Neural progenitor cell (in vitro differentiated cells): ENCODE data around the gene FAM20A. TPM values are rescaled to one million over a fixed set of nuclear protein-coding genes. Genes with fewer than 3 reads are reported as not detected.

ENCODE experiments used
- DNase-seq: peaks from one replicate; pipeline ENCODE4 v3.0.0-alpha.2; 2016; ENCODE audit warnings: low spot score
- H2AFZ ChIP-seq: fragments of 200-600 bp; sonication (generic); replicated peaks from 2 replicates; pipeline ENCODE4 v1.6.1; 2016; ENCODE audit warnings: antibody characterized with exemption
- H3F3A ChIP-seq: fragments of 200-600 bp; sonication (generic); 2 replicates; pipeline ENCODE4 v1.6.1; 2016; ENCODE audit warnings: antibody characterized with exemption, low read depth
- H3K27ac ChIP-seq: fragments of 200-600 bp; sonication (generic); 2 replicates; pipeline ENCODE4 v1.5.1; 2016; ENCODE audit warnings: mild to moderate bottlenecking
- H3K27me3 ChIP-seq: fragments of 200-600 bp; sonication (generic); 2 replicates; pipeline ENCODE4 v1.6.1; 2016; ENCODE audit warnings: mild to moderate bottlenecking, moderate library complexity
- H3K36me3 ChIP-seq: fragments of 200-600 bp; sonication (generic); 2 replicates; pipeline ENCODE4 v1.5.1; 2016
- H3K4me1 ChIP-seq: fragments of 200-600 bp; sonication (generic); 2 replicates; pipeline ENCODE4 v1.6.1; 2016; ENCODE audit warnings: mixed run types
- H3K4me2 ChIP-seq: fragments of 200-600 bp; sonication (generic); 2 replicates; pipeline ENCODE4 v1.6.1; 2016
- H3K4me3 ChIP-seq: fragments of 200-600 bp; sonication (generic); 2 replicates; pipeline ENCODE4 v1.5.1; 2016
- H3K79me2 ChIP-seq: fragments of 200-600 bp; sonication (generic); 2 replicates; pipeline ENCODE4 v1.6.1; 2016; ENCODE audit warnings: low read depth
- H3K9ac ChIP-seq: fragments of 200-600 bp; sonication (generic); 2 replicates; pipeline ENCODE4 v1.6.1; 2016
- H3K9me3 ChIP-seq: fragments of 200-600 bp; sonication (generic); 2 replicates; pipeline ENCODE4 v1.5.1; 2016; ENCODE audit warnings: low read depth
- H4K20me1 ChIP-seq: fragments of 200-600 bp; sonication (generic); 2 replicates; pipeline ENCODE4 v1.6.1; 2016; ENCODE audit warnings: low read depth
- H3K27ac Mint-ChIP-seq: 3 replicates; pipeline ENCODE4 v1.8.0; 2021; ENCODE audit warnings: mixed read lengths
- H3K27me3 Mint-ChIP-seq: 2 replicates; pipeline ENCODE4 v1.8.0; 2022; ENCODE audit warnings: low read depth, mild to moderate bottlenecking, inconsistent platforms, moderate library complexity, mixed read lengths; ENCODE audit not compliant: insufficient read depth
- H3K36me3 Mint-ChIP-seq: 3 replicates; pipeline ENCODE4 v1.8.0; 2021; ENCODE audit warnings: mixed read lengths
- H3K4me1 Mint-ChIP-seq: 3 replicates; pipeline ENCODE4 v1.8.0; 2021; ENCODE audit warnings: mixed read lengths
- H3K4me3 Mint-ChIP-seq: 3 replicates; pipeline ENCODE4 v1.8.0; 2021; ENCODE audit warnings: mild to moderate bottlenecking, moderate library complexity, mixed read lengths
- H3K9me3 Mint-ChIP-seq: 3 replicates; pipeline ENCODE4 v1.8.0; 2020; ENCODE audit warnings: mixed read lengths
- CTCF ChIP-seq: fragments of 200-600 bp; sonication (generic); IDR thresholded peaks from 2 replicates; pipeline ENCODE4 v1.5.1; 2017; ENCODE audit warnings: antibody characterized with exemption, mild to moderate bottlenecking
- EZH2 ChIP-seq: fragments of 200-600 bp; sonication (generic); IDR thresholded peaks from 2 replicates; pipeline ENCODE4 v1.6.1; 2017; ENCODE audit warnings: antibody characterized with exemption, mild to moderate bottlenecking, moderate library complexity
- EZH2phosphoT487 ChIP-seq: fragments of 200-600 bp; sonication (generic); IDR thresholded peaks from 2 replicates; pipeline ENCODE4 v1.6.1; 2017; ENCODE audit warnings: antibody characterized with exemption
- total RNA-seq: library from RNA; depleted of rRNA; stranded (reverse); fragments of >200 nt; gene quantifications from 2 replicates; pipeline ENCODE4 v1.2.3, GENCODE V29; 2015; ENCODE audit warnings: low replicate concordance

The FAM20A gene
- total RNA-seq, 1 donor from 2014 or later, result 0.41 TPM

DNA sequence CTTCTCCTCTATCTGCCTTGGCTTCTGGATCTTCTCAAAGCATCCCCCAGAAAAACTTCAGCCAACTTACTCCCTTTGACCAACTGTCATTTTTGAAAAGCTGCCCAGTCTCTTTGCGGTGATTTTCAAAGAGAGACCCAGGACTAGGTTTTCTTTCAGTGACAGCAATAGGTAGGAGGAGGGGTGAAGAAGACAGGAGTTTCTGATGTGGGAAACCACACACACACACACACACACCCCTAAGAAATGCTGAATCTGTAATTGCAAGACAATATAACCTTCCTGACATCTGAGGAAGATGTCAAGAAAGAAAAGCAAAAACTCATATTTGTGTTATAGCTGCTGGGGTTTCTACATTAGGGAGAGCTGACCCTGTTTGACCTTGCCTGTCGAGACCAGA is 5.2 kb downstream of the FAM20A start:
- H3K9ac ChIP-seq, result no peak overlapping the region
- H4K20me1 ChIP-seq, result no peaks in the 10 kb centered on the region
- H3K4me2 ChIP-seq, result no peak overlapping the region
- no peak for DNase-seq
- Mint-ChIP-seq H3K36me3 (no peaks in the 10 kb centered on the region), H3K4me1 (peaks cover 5% of the 10 kb centered on the region), H3K27ac (no peak overlapping the region), H3K9me3 (no peaks in the 10 kb centered on the region), H3K27me3 (peaks cover 22% of the 10 kb centered on the region), H3K4me3 (no peak overlapping the region)
- H3K9me3 ChIP-seq, result no peaks in the 10 kb centered on the region
- H3K79me2 ChIP-seq, result no peaks in the 10 kb centered on the region
- H3K36me3 ChIP-seq, result no peaks in the 10 kb centered on the region
- H3K4me3 ChIP-seq, result no peak overlapping the region
- no peak overlapping the region for H2AFZ ChIP-seq
- H3K4me1 ChIP-seq, result no peaks in the 10 kb centered on the region
- peaks cover 30% of the 10 kb centered on the region for H3K27me3 ChIP-seq
- no peak overlapping the region for H3K27ac ChIP-seq
- H3F3A ChIP-seq, result no peaks in the 10 kb centered on the region
- TF ChIP-seq CTCF (no peak), EZH2phosphoT487 (no peak), EZH2 (no peak)

DNA sequence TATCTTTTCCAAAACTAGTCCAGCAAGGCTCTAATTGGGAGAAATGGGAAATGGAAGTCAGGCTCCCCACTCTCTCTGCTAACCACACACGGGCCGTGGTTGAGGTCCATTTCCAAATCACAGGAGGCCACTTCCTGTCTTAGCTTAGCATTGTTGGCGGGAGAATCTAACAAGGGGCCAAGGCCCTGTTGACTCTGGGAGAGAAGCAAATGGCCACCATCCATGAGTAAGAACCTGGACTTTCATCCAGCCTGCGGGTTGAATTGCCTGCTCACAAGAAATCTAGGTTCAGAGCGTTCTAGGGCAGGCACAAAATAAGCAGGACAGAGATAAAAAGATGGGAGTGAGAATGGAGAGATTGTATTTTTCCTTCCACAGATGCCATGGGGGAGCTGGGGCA is 5.7 kb downstream of the FAM20A start:
- Histone ChIP-seq H3K9ac (no peak overlapping the region), H3K9me3 (no peaks in the 10 kb centered on the region), H3K79me2 (no peaks in the 10 kb centered on the region), H3K4me1 (no peaks in the 10 kb centered on the region), H2AFZ (no peak overlapping the region), H3K27me3 (peaks cover 25% of the 10 kb centered on the region), H3F3A (no peaks in the 10 kb centered on the region), H3K4me2 (no peak overlapping the region), H3K36me3 (no peaks in the 10 kb centered on the region), H3K27ac (no peak overlapping the region), H3K4me3 (no peak overlapping the region), H4K20me1 (no peaks in the 10 kb centered on the region)
- peaks cover 24% of the 10 kb centered on the region for H3K27me3 Mint-ChIP-seq
- peaks cover 5% of the 10 kb centered on the region for H3K4me1 Mint-ChIP-seq
- H3K4me3 Mint-ChIP-seq, result no peak overlapping the region
- no peaks in the 10 kb centered on the region for H3K9me3 Mint-ChIP-seq
- TF ChIP-seq EZH2 (no peak), CTCF (no peak), EZH2phosphoT487 (no peak)
- H3K36me3 Mint-ChIP-seq, result no peaks in the 10 kb centered on the region
- no peak for DNase-seq
- no peak overlapping the region for H3K27ac Mint-ChIP-seq

DNA sequence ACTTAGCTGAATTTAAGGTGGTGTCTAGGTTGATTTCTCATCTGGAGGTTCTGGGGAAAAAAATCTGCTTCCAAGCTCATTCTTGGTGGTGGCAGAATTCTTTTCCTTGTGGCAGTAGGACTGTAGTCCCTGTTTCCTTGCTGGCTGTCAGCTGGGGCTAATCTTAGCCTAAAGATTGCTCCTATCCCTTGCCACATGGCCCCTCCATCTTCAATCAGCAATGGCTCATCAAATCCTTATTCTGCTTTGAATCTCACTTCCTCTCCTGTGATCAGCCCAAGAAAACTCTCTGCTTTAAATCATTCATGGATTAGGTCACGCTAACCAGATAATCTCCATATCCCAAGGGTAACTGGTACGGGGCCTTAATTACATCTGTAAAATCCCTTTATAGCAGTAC is 6.6 kb downstream of the FAM20A start:
- no peak overlapping the region for H3K9ac ChIP-seq
- H3K4me3 ChIP-seq, result no peak overlapping the region
- no peak for TF ChIP-seq CTCF
- TF ChIP-seq EZH2, result no peak
- no peak for TF ChIP-seq EZH2phosphoT487
- H3K36me3 Mint-ChIP-seq, result no peaks in the 10 kb centered on the region
- no peaks in the 10 kb centered on the region for H3K4me1 ChIP-seq
- no peak overlapping the region for H3K27ac Mint-ChIP-seq
- H3K9me3 ChIP-seq, result no peaks in the 10 kb centered on the region
- no peak overlapping the region for H3K4me3 Mint-ChIP-seq
- H3K4me2 ChIP-seq, result no peak overlapping the region
- no peak overlapping the region for H2AFZ ChIP-seq
- H3K4me1 Mint-ChIP-seq, result peaks cover 2% of the 10 kb centered on the region
- H3K27me3 Mint-ChIP-seq, result peaks cover 19% of the 10 kb centered on the region
- no peaks in the 10 kb centered on the region for H4K20me1 ChIP-seq
- DNase-seq, result no peak
- H3K27me3 ChIP-seq, result peaks cover 16% of the 10 kb centered on the region
- H3K79me2 ChIP-seq, result no peaks in the 10 kb centered on the region
- H3F3A ChIP-seq, result no peaks in the 10 kb centered on the region
- no peaks in the 10 kb centered on the region for H3K9me3 Mint-ChIP-seq
- H3K36me3 ChIP-seq, result no peaks in the 10 kb centered on the region
- no peak overlapping the region for H3K27ac ChIP-seq
